H1 (cell line): ENCODE results near the gene ZNF75A. TPM values are rescaled to one million over a fixed set of nuclear protein-coding genes. Genes with fewer than 3 reads are reported as not detected.

Experiments
- CTCF ChIA-PET: fragments of 300-600 bp; sonication (Branson Sonifier 250); formaldehyde crosslinking; loops from one replicate; lab custom pipeline; 2021; ENCODE audit not compliant: partially characterized antibody; lab: Charles Lee
- POLR2A ChIA-PET: fragments of 300-600 bp; sonication (Branson Sonifier 250); formaldehyde crosslinking; loops from one replicate; lab custom pipeline; 2021; ENCODE audit warnings: inconsistent platforms; ENCODE audit not compliant: partially characterized antibody; lab: Charles Lee
- DNase-seq, 2 experiments: peaks; one replicate each; pipeline versions ENCODE4 v3.0.0 to v3.0.0-alpha.2; 2010 to 2022; ENCODE audit warnings: low spot score in 2 of 2, low read depth in 1 of 2, mixed read lengths in 1 of 2
- FAIRE-seq: peaks from 2 replicates; lab custom pipeline; 2011; peaks lifted over from hg19 to GRCh38; lab: Jason Lieb, UNC
- H2AFZ ChIP-seq: 2 replicates; pipeline ENCODE4 v1.8.1; 2012; ENCODE audit warnings: low read length, inconsistent platforms
- H2AK5ac ChIP-seq: 2 replicates; pipeline ENCODE4 v1.6.1; 2013; ENCODE audit warnings: low read depth, low read length
- H2BK120ac ChIP-seq: replicated peaks from 2 replicates; pipeline ENCODE3; 2013; ENCODE audit warnings: low read depth, low read length, inconsistent platforms
- H2BK12ac ChIP-seq: 2 replicates; pipeline ENCODE4 v1.6.1; 2013; ENCODE audit warnings: low read depth, low read length
- H2BK15ac ChIP-seq: 2 replicates; pipeline ENCODE4 v1.6.1; 2013; ENCODE audit warnings: low read length
- H2BK20ac ChIP-seq: 2 replicates; pipeline ENCODE4 v1.6.1; 2013; ENCODE audit warnings: low read length
- H2BK5ac ChIP-seq: 2 replicates; pipeline ENCODE4 v1.6.1; 2013; ENCODE audit warnings: low read depth, low read length
- H3K14ac ChIP-seq: 2 replicates; pipeline ENCODE4 v1.6.1; 2013; ENCODE audit warnings: inconsistent platforms; ENCODE audit not compliant: insufficient read length
- H3K18ac ChIP-seq: 2 replicates; pipeline ENCODE4 v1.6.1; 2013; ENCODE audit warnings: low read length; ENCODE audit errors: extremely low read depth
- H3K23ac ChIP-seq: 2 replicates; pipeline ENCODE4 v1.6.1; 2013; ENCODE audit warnings: inconsistent platforms; ENCODE audit not compliant: insufficient read length
- H3K23me2 ChIP-seq: 2 replicates; pipeline ENCODE4 v1.6.1; 2013; ENCODE audit warnings: low read depth, low read length
- H3K27ac ChIP-seq: 2 replicates; pipeline ENCODE4 v1.6.1; 2011; ENCODE audit warnings: low read depth, low read length, inconsistent platforms
- H3K27me3 ChIP-seq, 4 experiments: replicated peaks in 1 of 4; 1 replicate in 1 of 4; 2 replicates in 3 of 4; pipeline versions ENCODE4 v1.6.1 to v1.8.1; 2011 to 2013; ENCODE audit warnings: low read length in 3 of 4, mild to moderate bottlenecking in 3 of 4, inconsistent platforms in 2 of 4, mixed read lengths in 2 of 4, moderate library complexity in 1 of 4; ENCODE audit not compliant: control insufficient read depth in 3 of 4, insufficient read depth in 3 of 4; ENCODE audit errors: extremely low read depth in 1 of 4
- H3K36me3 ChIP-seq, 4 experiments: 2 replicates each; pipeline versions ENCODE4 v1.6.1 to v1.8.1; 2011 to 2013; ENCODE audit warnings: mild to moderate bottlenecking in 4 of 4, low read length in 3 of 4, moderate library complexity in 2 of 4, control low read depth in 1 of 4, inconsistent platforms in 1 of 4; ENCODE audit not compliant: insufficient read depth in 4 of 4, control insufficient read depth in 2 of 4
- H3K4ac ChIP-seq: replicated peaks from 2 replicates; pipeline ENCODE3; 2013; ENCODE audit warnings: low read length, low read depth, mixed read lengths, inconsistent platforms; ENCODE audit not compliant: insufficient read length
- H3K4me1 ChIP-seq, 4 experiments: replicated peaks in 1 of 4; 1 replicate in 1 of 4; 2 replicates in 3 of 4; pipeline versions ENCODE4 v1.6.1 to v1.8.1; 2011 to 2013; ENCODE audit warnings: low read length in 3 of 4, inconsistent platforms in 2 of 4, mixed read lengths in 1 of 4; ENCODE audit not compliant: insufficient read depth in 4 of 4, control insufficient read depth in 3 of 4
- H3K4me2 ChIP-seq, 2 experiments: 2 replicates each; pipeline versions ENCODE4 v1.6.1 to v1.8.1; 2011 to 2013; ENCODE audit warnings: low read depth in 2 of 2, low read length in 2 of 2, control low read depth in 1 of 2, inconsistent platforms in 1 of 2, mild to moderate bottlenecking in 1 of 2; ENCODE audit not compliant: insufficient read depth in 1 of 2
- H3K4me3 ChIP-seq, 4 experiments: fragments of 200-600, 300-600 bp in 1 of 4; sonication (generic), shearing (Covaris generic), sonication (Bioruptor Twin) in 1 of 4; 2 replicates each; pipeline versions ENCODE4 v1.5.1 to v1.8.1; 2011 to 2016; ENCODE audit warnings: low read length in 4 of 4, low read depth in 3 of 4, control low read depth in 2 of 4, inconsistent platforms in 2 of 4, mild to moderate bottlenecking in 2 of 4, mixed read lengths in 1 of 4, moderate library complexity in 1 of 4; ENCODE audit not compliant: insufficient read depth in 2 of 4; ENCODE audit errors: extremely low read depth in 1 of 4
- H3K56ac ChIP-seq: replicated peaks from 2 replicates; pipeline ENCODE3; 2013; ENCODE audit warnings: low read depth, mild to moderate bottlenecking, mixed read lengths, low read length, inconsistent platforms; ENCODE audit not compliant: insufficient read length
- H3K79me1 ChIP-seq: 2 replicates; pipeline ENCODE4 v1.6.1; 2013; ENCODE audit warnings: low read depth, low read length, control low read depth
- H3K79me2 ChIP-seq, 2 experiments: 2 replicates each; pipeline versions ENCODE4 v1.6.1 to v1.8.1; 2012 to 2013; ENCODE audit warnings: low read length in 2 of 2, mild to moderate bottlenecking in 2 of 2, inconsistent platforms in 1 of 2; ENCODE audit not compliant: insufficient read depth in 2 of 2, control insufficient read depth in 1 of 2
- H3K9ac ChIP-seq, 4 experiments: replicated peaks in 1 of 4; 1 replicate in 1 of 4; 2 replicates in 3 of 4; pipeline versions ENCODE4 v1.6.1 to v1.8.1; 2011 to 2013; ENCODE audit warnings: low read depth in 3 of 4, low read length in 3 of 4, control low read depth in 2 of 4, mild to moderate bottlenecking in 2 of 4, moderate library complexity in 2 of 4, inconsistent platforms in 1 of 4; ENCODE audit errors: extremely low read depth in 1 of 4
- H3K9me3 ChIP-seq, 2 experiments: 2 replicates each; pipeline versions ENCODE4 v1.6.1 to v1.8.1; 2012 to 2013; ENCODE audit warnings: mild to moderate bottlenecking in 2 of 2, moderate library complexity in 2 of 2, control low read depth in 1 of 2, inconsistent platforms in 1 of 2, low read depth in 1 of 2, low read length in 1 of 2, mixed read lengths in 1 of 2; ENCODE audit not compliant: insufficient read depth in 2 of 2
- H4K20me1 ChIP-seq, 2 experiments: replicated peaks in 1 of 2; 2 replicates each; pipeline versions ENCODE3 to v1.8.1; 2011 to 2013; ENCODE audit warnings: inconsistent platforms in 2 of 2, low read length in 2 of 2, mild to moderate bottlenecking in 1 of 2; ENCODE audit not compliant: insufficient read depth in 2 of 2, control insufficient read depth in 1 of 2
- H4K5ac ChIP-seq: 2 replicates; pipeline ENCODE4 v1.6.1; 2013; ENCODE audit warnings: low read length, low read depth, mixed read lengths, inconsistent platforms; ENCODE audit not compliant: insufficient read length
- H4K8ac ChIP-seq: 2 replicates; pipeline ENCODE4 v1.8.0; 2013; ENCODE audit warnings: mild to moderate bottlenecking, moderate library complexity, low read length, inconsistent platforms; ENCODE audit not compliant: insufficient read depth; ENCODE audit errors: extremely low read depth
- H4K91ac ChIP-seq: replicated peaks from 2 replicates; pipeline ENCODE3; 2013; ENCODE audit warnings: low read length, mixed read lengths, inconsistent platforms; ENCODE audit not compliant: insufficient read length
- EP300 ChIP-seq, 2 experiments: IDR thresholded peaks; 1 replicate in 1 of 2; 2 replicates in 1 of 2; pipeline ENCODE4 v1.6.1; 2011 to 2012; ENCODE audit warnings: low read depth in 2 of 2, low read length in 2 of 2, mild to moderate bottlenecking in 2 of 2, borderline replicate concordance in 1 of 2, inconsistent platforms in 1 of 2, moderate library complexity in 1 of 2
- NANOG ChIP-seq: IDR thresholded peaks from 2 replicates; pipeline ENCODE4 v1.6.1; 2011; ENCODE audit warnings: low read length, low read depth, mild to moderate bottlenecking, inconsistent platforms; ENCODE audit not compliant: insufficient read depth, poor library complexity, severe bottlenecking
- WGBS, 2 experiments: shearing (Covaris generic) in 1 of 2; methylation state at CpG; one replicate each; pipeline versions ENCODE4 v1.1.6 to v1.1.7; 2013 to 2015; ENCODE audit warnings: low lambda C conversion rate in 2 of 2, mixed read lengths in 2 of 2, inconsistent platforms in 1 of 2, low coverage in 1 of 2, missing lambda C conversion rate in 1 of 2; ENCODE audit not compliant: insufficient replicate concordance in 2 of 2, insufficient coverage in 1 of 2, insufficient read length in 1 of 2; ENCODE audit errors: extremely low coverage in 1 of 2, missing lambda C conversion rate in 1 of 2; 5-methylcytosine and 5-hydroxymethylcytosine counted together
- polyA plus RNA-seq, 7 experiments: library from polyadenylated mRNA; depleted of rRNA in 3 of 7; stranded (reverse) in 5 of 7; unstranded in 2 of 7; fragments of >200 nt in 5 of 7; fragments of 200-250 nt in 2 of 7; gene quantifications; 1 replicate in 5 of 7; 2 replicates in 1 of 7; 4 replicates in 1 of 7; pipeline versions ENCODE4 v1.2.1 to v1.2.3, GENCODE V29; 2011 to 2013; ENCODE audit warnings: missing spikeins in 2 of 7, mixed read lengths in 2 of 7
- total RNA-seq: library from RNA; stranded (reverse); fragmentation: NEBNext Ultra II Directional; extraction: Animal tissue kit (Norgen Biotek cat#: 25700); gene quantifications from 2 replicates; pipeline ENCODE4 v1.2.1, GENCODE V29; 2021

The ZNF75A gene
- total and polyA plus RNA-seq, 2 of the 8 experiments (the other 6 are each of a cell fraction or from before 2014, with no cell fraction given): 9.3 to 30.0 TPM

- no peak overlapping the region for H2BK15ac ChIP-seq
- no peak overlapping the region for H2BK20ac ChIP-seq
- CTCF ChIA-PET: interaction anchor here (0.6 to 1.6 kb wide), 2 partner anchors 9 to 96 kb away, joined by 3 read pairs; partner anchors contain the start of gene OR2C1
- no peak overlapping the region for H2AFZ ChIP-seq
- no peaks in the 10 kb centered on the region for H3K4me1 ChIP-seq
- H3K9ac ChIP-seq: no peak overlapping the region
- H4K5ac ChIP-seq: no peak overlapping the region
- no peak for DNase-seq
- H3K4me3 ChIP-seq: no peak overlapping the region
- H3K23ac ChIP-seq: no peak overlapping the region
- H3K4me2 ChIP-seq: no peak overlapping the region; a peak in 1 of 4 replicates
- peak overlapping the region; percentile 16; the same call in 1 of the 2 replicates for H2BK5ac ChIP-seq
- no peak overlapping the region for H4K91ac ChIP-seq
- POLR2A ChIA-PET: interaction anchor here (1.6 kb wide), 1 partner anchor 130 kb away, joined by 6 read pairs; the partner anchor contains the start of gene ZNF200
- FAIRE-seq: no peak
- no peak overlapping the region for H3K18ac ChIP-seq
- H3K79me2 ChIP-seq: no peaks in the 10 kb centered on the region
- no peak overlapping the region; the same call in 1 of the 2 replicates for H4K8ac ChIP-seq
- no peak overlapping the region for H3K27ac ChIP-seq
- no peak overlapping the region for H3K4ac ChIP-seq
- no peaks in the 10 kb centered on the region for H4K20me1 ChIP-seq
- WGBS, 2 experiments: 89% methylated on average over 37 of the region's 42 CpGs; no CpG with 5 or more reads in 1 of the 2 experiments
- H3K79me1 ChIP-seq: no peaks in the 10 kb centered on the region
- H2BK12ac ChIP-seq: no peak overlapping the region
- no peak overlapping the region for H2AK5ac ChIP-seq
- H3K23me2 ChIP-seq: no peaks in the 10 kb centered on the region
- no peak overlapping the region for H2BK120ac ChIP-seq
- no peaks in the 10 kb centered on the region for H3K27me3 ChIP-seq
- no peak overlapping the region for H3K14ac ChIP-seq
- H3K36me3 ChIP-seq: no peaks in the 10 kb centered on the region
- peaks cover 7 to 27% of the 10 kb centered on the region in 2 experiments; a peak in 3 of 4 replicates for H3K9me3 ChIP-seq
- H3K56ac ChIP-seq: no peak overlapping the region
- no peak for TF ChIP-seq EP300 (IDR thresholded peaks at IDR 0.05; ENCODE audit: borderline replicate concordance in 1 of 2, low read depth in 2 of 2, low read length in 2 of 2)
- TF ChIP-seq NANOG: no peak
Measured at GRCh38 chr16:3364774-3365427, 59.6 kb downstream of the ZNF75A start.
